Chondrocyte (in vitro differentiated cells): ENCODE results near the gene UBE2J1. TPM values are rescaled to one million over a fixed set of nuclear protein-coding genes. Genes with fewer than 3 reads are reported as not detected.

ENCODE experiments used
- DNase-seq: peaks from one replicate; pipeline ENCODE4 v3.0.0; 2021; ENCODE audit warnings: mixed read lengths, low spot score
- H3K27ac Mint-ChIP-seq: one replicate; pipeline ENCODE4 v1.8.0; 2021; ENCODE audit warnings: mild to moderate bottlenecking, moderate library complexity, mixed read lengths; ENCODE audit not compliant: unreplicated experiment
- H3K27me3 Mint-ChIP-seq: 2 replicates; pipeline ENCODE4 v1.8.0; 2021; ENCODE audit warnings: low read depth, mixed read lengths
- H3K36me3 Mint-ChIP-seq: 2 replicates; pipeline ENCODE4 v1.8.0; 2021; ENCODE audit warnings: low read depth, mixed read lengths
- H3K4me1 Mint-ChIP-seq: 2 replicates; pipeline ENCODE4 v1.8.0; 2021; ENCODE audit warnings: low read depth, mild to moderate bottlenecking, mixed read lengths
- H3K4me3 Mint-ChIP-seq: one replicate; pipeline ENCODE4 v1.8.0; 2021; ENCODE audit warnings: mild to moderate bottlenecking, moderate library complexity, mixed read lengths; ENCODE audit not compliant: unreplicated experiment
- H3K9me3 Mint-ChIP-seq: 2 replicates; pipeline ENCODE4 v1.8.0; 2021; ENCODE audit warnings: low read depth, mixed read lengths
- total RNA-seq: library from RNA; stranded (reverse); gene quantifications from 3 replicates; pipeline ENCODE4 v1.2.1, GENCODE V29; 2021
- TF ChIP-seq, protein P1 (sequence below): fragments of 200-600 bp; sonication (generic); IDR thresholded peaks from 2 replicates; pipeline ENCODE4 v1.5.0; 2021; ENCODE audit warnings: antibody characterized with exemption, mild to moderate bottlenecking, moderate library complexity

Gene UBE2J1
- total RNA-seq, 1 donor from 2014 or later: 49.1 TPM

DNA sequence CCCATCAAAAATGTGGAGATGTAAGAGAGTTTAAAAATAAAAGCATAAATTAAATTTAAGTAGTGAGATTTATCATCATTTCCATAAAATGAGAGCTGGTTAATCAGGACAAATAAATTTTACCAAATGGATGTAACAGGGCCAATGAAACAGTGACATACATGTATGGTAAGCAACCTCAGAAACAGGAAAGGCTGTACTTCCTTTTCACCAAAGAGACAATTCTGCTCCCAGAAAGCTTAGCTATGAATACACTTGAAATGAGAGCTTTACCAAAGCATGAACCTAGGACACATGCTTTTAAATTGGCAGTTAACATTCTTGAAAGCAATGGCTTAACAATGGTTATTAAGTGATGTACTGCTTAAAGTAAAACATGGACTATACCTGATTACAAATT, 12.1 kb upstream of the UBE2J1 start:
- peaks cover 3% of the 10 kb centered on the region for H3K36me3 Mint-ChIP-seq
- peaks cover 13% of the 10 kb centered on the region for H3K4me1 Mint-ChIP-seq
- H3K27ac Mint-ChIP-seq: no peak overlapping the region
- no peak for DNase-seq
- TF ChIP-seq, protein P1, sequence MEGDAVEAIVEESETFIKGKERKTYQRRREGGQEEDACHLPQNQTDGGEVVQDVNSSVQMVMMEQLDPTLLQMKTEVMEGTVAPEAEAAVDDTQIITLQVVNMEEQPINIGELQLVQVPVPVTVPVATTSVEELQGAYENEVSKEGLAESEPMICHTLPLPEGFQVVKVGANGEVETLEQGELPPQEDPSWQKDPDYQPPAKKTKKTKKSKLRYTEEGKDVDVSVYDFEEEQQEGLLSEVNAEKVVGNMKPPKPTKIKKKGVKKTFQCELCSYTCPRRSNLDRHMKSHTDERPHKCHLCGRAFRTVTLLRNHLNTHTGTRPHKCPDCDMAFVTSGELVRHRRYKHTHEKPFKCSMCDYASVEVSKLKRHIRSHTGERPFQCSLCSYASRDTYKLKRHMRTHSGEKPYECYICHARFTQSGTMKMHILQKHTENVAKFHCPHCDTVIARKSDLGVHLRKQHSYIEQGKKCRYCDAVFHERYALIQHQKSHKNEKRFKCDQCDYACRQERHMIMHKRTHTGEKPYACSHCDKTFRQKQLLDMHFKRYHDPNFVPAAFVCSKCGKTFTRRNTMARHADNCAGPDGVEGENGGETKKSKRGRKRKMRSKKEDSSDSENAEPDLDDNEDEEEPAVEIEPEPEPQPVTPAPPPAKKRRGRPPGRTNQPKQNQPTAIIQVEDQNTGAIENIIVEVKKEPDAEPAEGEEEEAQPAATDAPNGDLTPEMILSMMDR: no peak
- no peaks in the 10 kb centered on the region for H3K27me3 Mint-ChIP-seq
- no peak overlapping the region for H3K4me3 Mint-ChIP-seq
- H3K9me3 Mint-ChIP-seq: no peaks in the 10 kb centered on the region

DNA sequence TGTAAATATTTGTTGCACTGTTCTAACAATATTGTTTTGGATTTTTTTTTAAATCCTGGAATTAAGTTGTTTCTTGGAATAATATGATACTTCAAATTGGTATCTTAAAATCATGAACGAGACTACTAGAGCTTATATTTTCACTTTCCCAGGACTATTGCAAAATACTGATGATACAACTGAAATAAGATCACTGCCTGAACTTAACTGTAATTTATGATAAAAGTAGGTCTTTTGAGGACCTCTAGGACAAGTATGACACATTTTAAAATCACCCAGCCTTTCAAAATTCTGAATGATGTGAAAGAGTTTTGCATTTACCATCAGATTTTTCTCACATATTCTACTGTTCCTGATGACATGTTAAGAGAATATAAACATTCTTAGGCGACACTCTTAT, 8.6 kb upstream of the UBE2J1 start:
- no peak for DNase-seq
- Mint-ChIP-seq H3K27me3 (no peaks in the 10 kb centered on the region), H3K9me3 (no peaks in the 10 kb centered on the region), H3K36me3 (peaks cover 3% of the 10 kb centered on the region), H3K4me1 (peaks cover 10% of the 10 kb centered on the region), H3K4me3 (no peak overlapping the region), H3K27ac (no peak overlapping the region)
- TF ChIP-seq, protein P1: no peak

DNA sequence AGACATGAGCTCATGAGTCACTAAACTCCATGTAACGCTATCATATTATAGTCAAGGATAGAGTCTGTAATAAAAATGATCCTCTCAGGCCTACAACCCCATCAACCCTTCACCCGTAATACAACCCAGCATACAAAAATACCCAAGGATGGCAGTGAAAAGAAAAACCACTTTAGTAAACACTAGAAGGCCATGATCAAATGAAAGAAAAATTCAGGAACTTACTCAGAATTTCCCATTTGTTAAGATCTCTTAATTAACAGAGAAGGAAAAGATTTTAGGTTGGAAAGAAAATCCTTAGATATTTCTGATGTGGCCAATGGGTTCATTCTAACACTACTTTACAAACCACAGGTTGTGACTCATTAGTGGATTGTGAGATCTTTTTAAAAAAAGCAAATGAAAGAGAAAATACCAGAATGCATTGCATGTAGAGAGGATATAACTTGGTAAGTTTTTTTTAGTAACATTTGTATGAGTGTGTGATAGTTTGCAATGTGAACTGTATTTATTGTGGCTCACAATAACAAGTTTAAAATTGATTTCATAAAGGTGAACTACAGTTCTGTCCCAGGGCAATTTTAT, 8.0 kb upstream of the UBE2J1 start:
- H3K9me3 Mint-ChIP-seq: no peaks in the 10 kb centered on the region
- H3K36me3 Mint-ChIP-seq: peaks cover 3% of the 10 kb centered on the region
- peaks cover 10% of the 10 kb centered on the region for H3K4me1 Mint-ChIP-seq
- TF ChIP-seq, protein P1: no peak
- DNase-seq: no peak
- H3K27ac Mint-ChIP-seq: peak overlapping the region; percentile 18
- no peak overlapping the region for H3K4me3 Mint-ChIP-seq
- H3K27me3 Mint-ChIP-seq: no peaks in the 10 kb centered on the region

DNA sequence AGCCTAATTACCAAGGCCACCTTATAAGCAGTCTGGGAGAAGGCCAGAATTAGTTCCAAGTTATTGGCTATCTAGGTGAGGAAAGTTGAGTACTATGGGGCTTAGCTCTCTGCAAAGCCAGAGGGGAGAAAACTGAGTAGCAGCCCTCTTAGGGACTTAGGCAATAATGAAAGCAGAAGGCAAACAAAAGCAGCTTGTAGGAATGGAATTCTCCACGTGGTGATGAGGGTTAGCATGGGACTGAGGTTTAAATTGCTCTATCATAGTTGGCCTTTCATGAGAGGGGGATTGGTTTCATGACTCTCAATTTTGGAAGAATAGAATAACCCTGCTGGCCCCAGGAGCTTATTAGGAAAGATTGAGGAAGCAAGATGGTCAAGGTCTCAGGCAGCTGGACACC, 7.0 kb upstream of the UBE2J1 start:
- no peaks in the 10 kb centered on the region for H3K27me3 Mint-ChIP-seq
- no peak overlapping the region for H3K27ac Mint-ChIP-seq
- H3K4me3 Mint-ChIP-seq: no peak overlapping the region
- peaks cover 3% of the 10 kb centered on the region for H3K36me3 Mint-ChIP-seq
- no peaks in the 10 kb centered on the region for H3K9me3 Mint-ChIP-seq
- DNase-seq: no peak
- H3K4me1 Mint-ChIP-seq: peaks cover 10% of the 10 kb centered on the region
- TF ChIP-seq, protein P1: no peak

DNA sequence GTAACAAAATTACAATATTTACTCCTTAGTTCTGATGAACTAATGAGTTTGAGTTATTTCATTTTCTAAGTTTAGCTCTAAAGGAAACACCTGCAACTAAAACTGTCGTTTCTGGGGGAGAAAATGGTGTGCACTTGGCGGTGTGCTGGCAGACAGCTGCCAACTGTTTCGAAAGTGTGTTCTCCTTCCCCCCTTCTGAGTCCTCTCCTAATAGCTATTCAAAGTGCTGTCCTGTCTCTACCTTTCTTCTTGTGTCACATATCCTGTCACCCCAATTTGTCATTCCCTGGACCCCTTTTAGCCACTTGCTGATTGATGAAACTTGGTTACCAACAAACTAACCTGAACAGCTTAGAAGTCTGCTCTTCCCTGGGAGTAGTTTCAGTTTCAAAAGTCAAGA, 4.9 kb upstream of the UBE2J1 start:
- TF ChIP-seq, protein P1: no peak
- H3K9me3 Mint-ChIP-seq: no peaks in the 10 kb centered on the region
- no peak for DNase-seq
- H3K27ac Mint-ChIP-seq: no peak overlapping the region
- no peaks in the 10 kb centered on the region for H3K36me3 Mint-ChIP-seq
- peaks cover 19% of the 10 kb centered on the region for H3K4me1 Mint-ChIP-seq
- H3K27me3 Mint-ChIP-seq: no peaks in the 10 kb centered on the region
- H3K4me3 Mint-ChIP-seq: no peak overlapping the region
